Thyroid gland (tissue), 4 donors: ENCODE results near the gene OXLD1. TPM values are rescaled to one million over a fixed set of nuclear protein-coding genes. Genes with fewer than 3 reads are reported as not detected.

Source experiments
- DNase-seq, 2 donors: peaks; one replicate each; pipeline ENCODE4 v3.0.0-alpha.2; 2019
- H3K27ac ChIP-seq, 3 donors: fragments of 200-600 bp; sonication (generic); 1 replicate in 2 of 3; 2 replicates in 1 of 3; pipeline ENCODE4 v1.5.1; 2016 to 2019; ENCODE audit warnings: mild to moderate bottlenecking in 1 of 3, moderate library complexity in 1 of 3
- H3K27me3 ChIP-seq: fragments of 200-600 bp; sonication (generic); one replicate; pipeline ENCODE4 v1.5.1; 2019
- H3K36me3 ChIP-seq, 2 donors: fragments of 200-600 bp; sonication (generic); one replicate each; pipeline ENCODE4 v1.5.1; 2016 to 2019
- H3K4me1 ChIP-seq, 2 donors: fragments of 200-600 bp; sonication (generic); one replicate each; pipeline ENCODE4 v1.5.1; 2017 to 2019
- H3K4me3 ChIP-seq, 3 donors: fragments of 200-600 bp; sonication (generic); replicated peaks in 1 of 3; 1 replicate in 2 of 3; 2 replicates in 1 of 3; pipeline ENCODE4 v1.5.1; 2016; ENCODE audit warnings: mild to moderate bottlenecking in 1 of 3
- H3K9me3 ChIP-seq: fragments of 200-600 bp; sonication (generic); one replicate; pipeline ENCODE4 v1.5.1; 2017
- POLR2A ChIP-seq, 2 donors: fragments of 450-650 bp; IDR thresholded peaks; one replicate each; pipeline ENCODE4 v1.6.1; 2017; ENCODE audit warnings: antibody characterized with exemption in 2 of 2, mild to moderate bottlenecking in 2 of 2, moderate library complexity in 1 of 2
- WGBS, 2 donors: methylation state at CpG; one replicate each; pipeline ENCODE4 v1.1.5; 2017; 5-methylcytosine and 5-hydroxymethylcytosine counted together
- intact Hi-C: fragments of 100-400 bp; cut with DNase I; formaldehyde crosslinking; loops from one replicate; pipeline ENCODE4 v1.15.1; 2023
- total RNA-seq, 4 donors: library from RNA; depleted of rRNA; stranded (reverse); fragments of >200 nt; gene quantifications; one replicate each; pipeline ENCODE4 v1.2.3, GENCODE V29; 2016
- TF ChIP-seq, protein P1 (sequence below), 6 experiments: fragments of 200-600 bp in 3 of 6; fragments of 450-650 bp in 3 of 6; sonication (generic) in 3 of 6; IDR thresholded peaks; one replicate each; pipeline ENCODE4 v1.5.1; 2016 to 2019; ENCODE audit warnings: antibody characterized with exemption in 6 of 6, mild to moderate bottlenecking in 2 of 6, inconsistent platforms in 1 of 6, moderate library complexity in 1 of 6

The OXLD1 gene
- total RNA-seq, 4 donors from 2014 or later: 20.5 to 46.3 (median 34.2) TPM

- no peak for DNase-seq
Measured at GRCh38 chr17:81690549-81690948, 24.1 kb upstream of the OXLD1 start.

DNA sequence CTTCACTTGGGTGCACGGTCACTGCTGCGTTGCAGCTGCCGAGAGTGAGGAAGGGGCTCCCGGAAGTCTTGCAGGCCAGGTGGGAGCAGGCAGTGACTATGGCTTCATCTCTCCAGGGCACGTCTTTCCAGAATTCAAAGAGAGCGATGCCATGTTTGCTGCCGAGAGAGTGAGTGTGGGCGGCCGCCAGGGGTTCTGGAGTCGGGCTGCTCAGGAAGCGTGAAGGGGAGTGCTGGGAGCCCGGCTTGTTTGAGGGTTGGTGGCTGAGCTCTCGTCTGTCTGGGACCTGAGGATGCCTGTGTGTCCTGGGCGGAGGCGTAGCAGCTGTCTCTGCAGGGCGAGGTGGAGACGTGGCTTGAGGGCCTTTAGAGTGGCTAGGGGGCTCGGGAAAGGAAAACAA lies 23.7 kb upstream of the OXLD1 start:
- intact Hi-C loops: no loop called here
- Histone ChIP-seq H3K4me1 (peaks cover 2 to 7% of the 10 kb centered on the region in 2 donors), H3K4me3 (no peak overlapping the region), H3K27me3 (no peaks in the 10 kb centered on the region), H3K9me3 (no peaks in the 10 kb centered on the region), H3K36me3 (peaks cover 75 to 81% of the 10 kb centered on the region in 2 donors), H3K27ac (no peak overlapping the region)
- TF ChIP-seq, protein P1, sequence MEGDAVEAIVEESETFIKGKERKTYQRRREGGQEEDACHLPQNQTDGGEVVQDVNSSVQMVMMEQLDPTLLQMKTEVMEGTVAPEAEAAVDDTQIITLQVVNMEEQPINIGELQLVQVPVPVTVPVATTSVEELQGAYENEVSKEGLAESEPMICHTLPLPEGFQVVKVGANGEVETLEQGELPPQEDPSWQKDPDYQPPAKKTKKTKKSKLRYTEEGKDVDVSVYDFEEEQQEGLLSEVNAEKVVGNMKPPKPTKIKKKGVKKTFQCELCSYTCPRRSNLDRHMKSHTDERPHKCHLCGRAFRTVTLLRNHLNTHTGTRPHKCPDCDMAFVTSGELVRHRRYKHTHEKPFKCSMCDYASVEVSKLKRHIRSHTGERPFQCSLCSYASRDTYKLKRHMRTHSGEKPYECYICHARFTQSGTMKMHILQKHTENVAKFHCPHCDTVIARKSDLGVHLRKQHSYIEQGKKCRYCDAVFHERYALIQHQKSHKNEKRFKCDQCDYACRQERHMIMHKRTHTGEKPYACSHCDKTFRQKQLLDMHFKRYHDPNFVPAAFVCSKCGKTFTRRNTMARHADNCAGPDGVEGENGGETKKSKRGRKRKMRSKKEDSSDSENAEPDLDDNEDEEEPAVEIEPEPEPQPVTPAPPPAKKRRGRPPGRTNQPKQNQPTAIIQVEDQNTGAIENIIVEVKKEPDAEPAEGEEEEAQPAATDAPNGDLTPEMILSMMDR (IDR thresholded peaks at IDR 0.05): no peak
- TF ChIP-seq POLR2A (IDR thresholded peaks at IDR 0.05): no peak
- WGBS, 2 donors: 90 to 94% methylated on average over 14 to 18 of the region's 18 CpGs
- no peak for DNase-seq

More at GRCh38 chr17:81690549-81690948, 24.1 kb upstream of the OXLD1 start:
- Histone ChIP-seq H3K4me3 (no peak overlapping the region), H3K4me1 (peaks cover 0 to 2% of the 10 kb centered on the region in 2 donors), H3K27me3 (no peaks in the 10 kb centered on the region), H3K9me3 (no peaks in the 10 kb centered on the region), H3K27ac (no peak overlapping the region), H3K36me3 (peaks cover 79 to 86% of the 10 kb centered on the region in 2 donors)
- TF ChIP-seq, protein P1 (IDR thresholded peaks at IDR 0.05): no peak
- TF ChIP-seq POLR2A (IDR thresholded peaks at IDR 0.05): no peak
- WGBS, 2 donors: 88 to 89% methylated on average over 12 to 16 of the region's 17 CpGs
- intact Hi-C loops: no loop called here

- H3K36me3 ChIP-seq: peaks cover 60 to 67% of the 10 kb centered on the region in 2 donors
Measured at GRCh38 chr17:81688616-81689015, 22.2 kb upstream of the OXLD1 start.

GRCh38 chr17:81687770-81688541 lies 21.6 kb upstream of the OXLD1 start:
- intact Hi-C loops: no loop called here
- Histone ChIP-seq H3K4me1 (peaks cover 12 to 13% of the 10 kb centered on the region in 2 donors), H3K36me3 (peaks cover 58 to 64% of the 10 kb centered on the region in 2 donors), H3K4me3 (no peak overlapping the region), H3K27ac (no peak overlapping the region), H3K27me3 (no peaks in the 10 kb centered on the region), H3K9me3 (no peaks in the 10 kb centered on the region)
- WGBS, 2 donors: 94 to 98% methylated on average over 27 to 38 of the region's 41 CpGs
- TF ChIP-seq, protein P1 (IDR thresholded peaks at IDR 0.05): no peak
- TF ChIP-seq POLR2A (IDR thresholded peaks at IDR 0.05): no peak
- DNase-seq: no peak

More at GRCh38 chr17:81688616-81689015, 22.2 kb upstream of the OXLD1 start:
- intact Hi-C loops: no loop called here
- H3K27ac ChIP-seq: no peak overlapping the region
- H3K27me3 ChIP-seq: no peaks in the 10 kb centered on the region
- H3K4me3 ChIP-seq: no peak overlapping the region
- TF ChIP-seq, protein P1 (IDR thresholded peaks at IDR 0.05): no peak
- H3K9me3 ChIP-seq: no peaks in the 10 kb centered on the region
- H3K4me1 ChIP-seq: peaks cover 10 to 13% of the 10 kb centered on the region in 2 donors
- no peak for DNase-seq
- 91 to 93% methylated on average over 11 to 12 of the region's 14 CpGs for WGBS, 2 donors

- 89 to 94% methylated on average over 14 of the region's 20 CpGs for WGBS, 2 donors
- Histone ChIP-seq H3K36me3 (peaks cover 48 to 52% of the 10 kb centered on the region in 2 donors), H3K27me3 (no peaks in the 10 kb centered on the region), H3K9me3 (no peaks in the 10 kb centered on the region), H3K27ac (no peak overlapping the region), H3K4me1 (peaks cover 19 to 25% of the 10 kb centered on the region in 2 donors), H3K4me3 (no peak overlapping the region)
- TF ChIP-seq, protein P1 (IDR thresholded peaks at IDR 0.05): no peak
- TF ChIP-seq POLR2A (IDR thresholded peaks at IDR 0.05): no peak
- DNase-seq: no peak
- intact Hi-C loops: no loop called here
Measured at GRCh38 chr17:81686614-81687013, 20.2 kb upstream of the OXLD1 start.
